GM12864 (cell line): ENCODE results near the gene PXDC1.

Source experiments
- DNase-seq: peaks from one replicate; pipeline ENCODE4 v3.0.0-alpha.2; 2011; ENCODE audit warnings: low read depth
- H3K4me3 ChIP-seq: 2 replicates; pipeline ENCODE4 v1.5.1; 2011; ENCODE audit warnings: mild to moderate bottlenecking, low read depth, low read length, control low read depth
- TF ChIP-seq, protein P1 (sequence below): IDR thresholded peaks from 2 replicates; pipeline ENCODE4 v1.5.1; 2011; ENCODE audit warnings: low read depth, mild to moderate bottlenecking, moderate library complexity, low read length, control low read depth, inconsistent platforms; ENCODE audit errors: missing control alignments

The PXDC1 gene

GRCh38 chr6:3706547-3706946 is 45.0 kb downstream of the PXDC1 start:
- TF ChIP-seq, protein P1, sequence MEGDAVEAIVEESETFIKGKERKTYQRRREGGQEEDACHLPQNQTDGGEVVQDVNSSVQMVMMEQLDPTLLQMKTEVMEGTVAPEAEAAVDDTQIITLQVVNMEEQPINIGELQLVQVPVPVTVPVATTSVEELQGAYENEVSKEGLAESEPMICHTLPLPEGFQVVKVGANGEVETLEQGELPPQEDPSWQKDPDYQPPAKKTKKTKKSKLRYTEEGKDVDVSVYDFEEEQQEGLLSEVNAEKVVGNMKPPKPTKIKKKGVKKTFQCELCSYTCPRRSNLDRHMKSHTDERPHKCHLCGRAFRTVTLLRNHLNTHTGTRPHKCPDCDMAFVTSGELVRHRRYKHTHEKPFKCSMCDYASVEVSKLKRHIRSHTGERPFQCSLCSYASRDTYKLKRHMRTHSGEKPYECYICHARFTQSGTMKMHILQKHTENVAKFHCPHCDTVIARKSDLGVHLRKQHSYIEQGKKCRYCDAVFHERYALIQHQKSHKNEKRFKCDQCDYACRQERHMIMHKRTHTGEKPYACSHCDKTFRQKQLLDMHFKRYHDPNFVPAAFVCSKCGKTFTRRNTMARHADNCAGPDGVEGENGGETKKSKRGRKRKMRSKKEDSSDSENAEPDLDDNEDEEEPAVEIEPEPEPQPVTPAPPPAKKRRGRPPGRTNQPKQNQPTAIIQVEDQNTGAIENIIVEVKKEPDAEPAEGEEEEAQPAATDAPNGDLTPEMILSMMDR: no peak
- no peak for DNase-seq
- no peak overlapping the region for H3K4me3 ChIP-seq

- TF ChIP-seq, protein P1: no peak
- H3K4me3 ChIP-seq: no peak overlapping the region
- no peak for DNase-seq
Measured at GRCh38 chr6:3701631-3702030, 49.9 kb downstream of the PXDC1 start.

DNA sequence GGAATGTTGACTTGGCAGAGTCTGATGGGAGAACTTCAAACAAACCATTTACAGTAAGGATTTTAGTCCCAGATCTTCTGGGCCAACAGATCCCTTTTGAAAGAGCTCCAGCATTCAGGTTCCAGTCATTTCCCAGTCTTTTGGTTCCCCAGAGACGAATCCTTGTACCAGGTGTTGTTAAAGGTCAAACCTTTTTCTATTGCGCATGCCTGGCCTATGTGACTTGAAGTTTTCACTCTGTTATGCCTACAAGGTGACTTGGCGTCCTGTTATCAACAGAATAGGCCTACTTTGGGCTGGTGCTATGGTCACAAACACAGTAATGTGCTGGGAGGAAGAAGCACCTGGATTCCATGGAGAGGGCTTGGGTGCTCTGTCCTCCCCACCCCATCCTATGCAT is 52.3 kb downstream of the PXDC1 start:
- TF ChIP-seq, protein P1: no peak
- DNase-seq: no peak
- H3K4me3 ChIP-seq: no peak overlapping the region

DNA sequence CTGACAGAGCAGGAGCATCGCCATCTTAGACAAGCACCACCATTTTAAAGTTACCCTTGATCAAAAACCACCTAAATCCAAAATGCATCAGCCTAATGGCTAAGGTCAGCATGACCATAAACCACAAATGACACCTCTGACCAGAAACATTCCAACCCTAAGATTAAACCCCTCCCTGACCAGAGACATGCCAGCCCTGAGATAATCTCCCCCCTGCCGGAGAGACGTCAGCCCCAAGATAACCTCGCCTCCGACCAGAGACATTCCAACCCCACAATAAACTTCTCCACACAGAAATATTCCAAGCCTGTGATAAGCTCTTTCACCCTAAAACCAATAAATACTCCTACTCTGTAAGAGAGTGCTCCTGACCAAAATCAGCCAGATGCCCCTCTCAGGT is 53.5 kb downstream of the PXDC1 start:
- TF ChIP-seq, protein P1: no peak
- no peak for DNase-seq

DNA sequence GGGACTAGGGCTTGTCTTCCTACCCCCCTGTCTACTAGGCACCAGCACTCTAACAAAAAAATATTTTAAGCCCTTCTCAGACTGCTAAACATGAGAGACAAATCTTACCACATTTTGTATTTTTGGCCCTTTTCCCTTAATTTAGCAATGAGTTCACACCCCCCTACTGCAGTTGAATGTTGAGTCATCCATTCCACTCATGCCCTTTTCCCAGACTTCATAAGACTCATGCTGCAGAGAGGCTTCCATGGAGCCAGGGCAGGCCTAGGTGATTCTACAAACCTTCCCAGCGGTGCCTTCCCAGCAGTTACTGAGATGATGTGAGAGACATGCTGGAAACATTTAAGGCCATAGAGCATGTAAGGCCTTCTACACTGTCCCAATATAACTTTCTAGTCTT is 53.9 kb downstream of the PXDC1 start:
- TF ChIP-seq, protein P1: no peak
- no peak for DNase-seq
- no peak overlapping the region for H3K4me3 ChIP-seq

More for the DNA sequence above, 53.5 kb downstream of the PXDC1 start:
- no peak overlapping the region for H3K4me3 ChIP-seq

GRCh38 chr6:3696525-3697088 is 54.9 kb downstream of the PXDC1 start:
- TF ChIP-seq, protein P1: no peak
- no peak overlapping the region for H3K4me3 ChIP-seq
- no peak for DNase-seq

DNA sequence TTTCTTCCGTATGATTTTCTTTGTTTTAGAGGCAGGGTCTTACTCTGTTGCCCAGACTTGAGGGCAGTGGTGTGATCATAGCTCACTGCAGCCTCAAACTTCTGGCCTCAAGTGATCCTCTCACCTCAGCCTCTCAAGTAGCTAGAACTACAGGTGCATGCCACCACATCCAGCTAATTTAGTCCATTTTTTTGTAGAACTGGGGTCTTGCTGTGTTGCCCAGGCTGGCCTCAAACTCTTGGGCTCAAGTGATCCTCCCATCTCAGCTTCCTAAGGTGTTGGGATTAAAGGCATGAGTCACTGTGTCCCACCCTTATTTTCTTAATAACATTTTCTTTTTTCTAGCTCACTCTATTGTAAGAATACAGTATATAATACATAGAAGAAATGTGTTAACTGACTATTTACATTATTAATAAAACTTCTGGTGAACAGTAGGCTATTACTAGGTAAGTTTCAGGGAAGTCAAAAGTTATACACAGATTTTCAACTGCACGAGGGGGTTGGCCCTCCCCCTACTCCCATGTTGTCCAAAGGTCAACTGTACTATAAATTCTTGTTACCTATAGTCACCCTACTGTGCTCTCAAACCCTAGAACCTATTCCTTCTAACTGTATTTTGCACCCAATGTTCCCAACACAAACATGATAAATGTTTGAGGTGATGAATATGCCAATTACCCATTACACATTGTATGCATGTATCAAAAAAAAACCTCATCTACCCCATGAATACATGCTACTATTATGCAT is 56.3 kb downstream of the PXDC1 start:
- no peak for DNase-seq
- no peak overlapping the region for H3K4me3 ChIP-seq
- TF ChIP-seq, protein P1: no peak
